ENCODE measurements around the gene BBS7. TPM values are rescaled to one million over a fixed set of nuclear protein-coding genes. Genes with fewer than 3 reads are reported as not detected.

Gene BBS7
- total RNA-seq, 1 experiment from 2014 or later = 26.2 TPM

GRCh38 chr4:121817701-121818100 lies 52.6 kb downstream of the BBS7 start:
- H3K27me3 ChIP-seq (ENCODE audit: insufficient read depth, low read length) = no peaks in the 10 kb centered on the region
- no peak for DNase-seq
- H3K9me3 Mint-ChIP-seq = no peaks in the 10 kb centered on the region

More at GRCh38 chr4:121817701-121818100, 52.6 kb downstream of the BBS7 start:
- no peak overlapping the region for H3K14ac ChIP-seq (ENCODE audit: insufficient read depth, low read length)
- H3K4ac ChIP-seq (ENCODE audit: low read depth, low read length) = no peak overlapping the region
- WGBS (ENCODE audit: extremely low coverage, insufficient read length, low lambda C conversion rate) = no CpG with 5 or more reads among the region's 1 CpG
- Mint-ChIP-seq H3K27me3 (ENCODE audit: low read depth) (no peaks in the 10 kb centered on the region), H3K4me3 (no peak overlapping the region), H3K4me1 (peaks cover 8 to 11% of the 10 kb centered on the region in 2 experiments), H3K27ac (peak overlapping the region; percentile 9 to 53 (median 40); a peak in 3 of 7 replicates), H3K36me3 (ENCODE audit: insufficient read depth in 1 of 3, low read depth in 3 of 3) (peaks cover 39 to 77% (median 73%) of the 10 kb centered on the region in 3 experiments; a peak in 6 of 7 replicates)
- no peak overlapping the region for H4K91ac ChIP-seq (ENCODE audit: insufficient read length, low read depth, low read length)
- H3K9ac ChIP-seq (ENCODE audit: extremely low read depth, insufficient read length, low read length) = no peak overlapping the region
- H3K9me3 ChIP-seq (ENCODE audit: control insufficient read depth, low read depth, low read length) = no peaks in the 10 kb centered on the region
- no peak overlapping the region for H2AFZ ChIP-seq (ENCODE audit: low read length)
- H3K23ac ChIP-seq (ENCODE audit: insufficient read length, low read depth, low read length) = no peak overlapping the region
- H2BK5ac ChIP-seq (ENCODE audit: insufficient read length, low read length) = no peak overlapping the region
- H3K27ac ChIP-seq (ENCODE audit: insufficient read length, low read depth, low read length) = no peak overlapping the region
- no peaks in the 10 kb centered on the region for H4K20me1 ChIP-seq (ENCODE audit: control insufficient read depth, insufficient read depth, insufficient read length)
- TF ChIP-seq CTCF (conservative IDR thresholded peaks at IDR 0.05) = no peak
- no peak overlapping the region for H3K18ac ChIP-seq (ENCODE audit: insufficient read length, low read depth, low read length)
- no peak overlapping the region for H4K8ac ChIP-seq (replicated peaks; ENCODE audit: insufficient read length, low read depth, low read length)
- H2BK15ac ChIP-seq (ENCODE audit: low read depth, low read length) = no peak overlapping the region
- H3K4me1 ChIP-seq (ENCODE audit: insufficient read depth, low read length) = no peaks in the 10 kb centered on the region
- H2BK20ac ChIP-seq (ENCODE audit: low read depth, low read length, poor library complexity, severe bottlenecking) = no peak overlapping the region
- peaks cover 5% of the 10 kb centered on the region for H3K23me2 ChIP-seq (ENCODE audit: insufficient read length, low read depth, low read length, poor library complexity, severe bottlenecking)
- H3K79me1 ChIP-seq (ENCODE audit: insufficient read depth, low read depth, low read length, poor library complexity, severe bottlenecking) = peaks cover 4% of the 10 kb centered on the region
- no peak overlapping the region for H3K4me2 ChIP-seq (ENCODE audit: insufficient read depth, insufficient read length, low read length)
- H4K5ac ChIP-seq (ENCODE audit: insufficient read length, low read depth, low read length) = no peak overlapping the region
- H2BK12ac ChIP-seq (ENCODE audit: insufficient read length, low read depth, low read length) = no peak overlapping the region
- H2BK120ac ChIP-seq (ENCODE audit: low read depth, low read length, poor library complexity, severe bottlenecking) = no peak overlapping the region
- H2AK5ac ChIP-seq (ENCODE audit: insufficient read length, low read length) = no peak overlapping the region
- H3K56ac ChIP-seq (ENCODE audit: insufficient read length, low read depth, low read length) = no peak overlapping the region
- H3T11ph ChIP-seq (ENCODE audit: low read length) = no peak overlapping the region
- peaks cover 5% of the 10 kb centered on the region; the same call in 1 of the 2 replicates for H3K79me2 ChIP-seq (ENCODE audit: insufficient read depth, low read length)
